ENCODE results near the gene OXNAD1.

The OXNAD1 gene

GRCh38 chr3:16295298-16295890 is 30.4 kb downstream of the OXNAD1 start:
- intact Hi-C loops (cut with DNase I; ENCODE audit: low total_unique reads) = no loop called here
- no peak for TF ChIP-seq CTCF (IDR thresholded peaks at IDR 0.05)
- H3K4me1 ChIP-seq = peaks cover 0 to 10% (median 0%) of the 10 kb centered on the region in 4 donors
- DNase-seq = no peak
- no peaks in the 10 kb centered on the region for H3K9me3 ChIP-seq
- H3K27me3 ChIP-seq = no peaks in the 10 kb centered on the region
- H3K27ac ChIP-seq = no peak overlapping the region
- H3K4me3 ChIP-seq = no peak overlapping the region
- peaks cover 0 to 21% (median 14%) of the 10 kb centered on the region in 3 donors for H3K36me3 ChIP-seq

- peaks cover 0 to 6% (median 0%) of the 10 kb centered on the region in 4 donors for H3K4me1 ChIP-seq
- DNase-seq = no peak
- no peak for TF ChIP-seq CTCF (IDR thresholded peaks at IDR 0.05)
- intact Hi-C loops (cut with DNase I; ENCODE audit: low total_unique reads) = no loop called here
- no peak overlapping the region for H3K4me3 ChIP-seq
- peaks cover 14 to 44% (median 19%) of the 10 kb centered on the region in 3 donors for H3K36me3 ChIP-seq
- H3K27ac ChIP-seq = no peak overlapping the region
- H3K9me3 ChIP-seq = no peaks in the 10 kb centered on the region
- no peaks in the 10 kb centered on the region for H3K27me3 ChIP-seq
Measured at GRCh38 chr3:16297997-16298885, 33.2 kb downstream of the OXNAD1 start.

- no peak for DNase-seq
- intact Hi-C loops (cut with DNase I; ENCODE audit: low total_unique reads) = no loop called here
- peaks cover 0 to 6% (median 0%) of the 10 kb centered on the region in 4 donors for H3K4me1 ChIP-seq
Measured at GRCh38 chr3:16298891-16299290, 33.9 kb downstream of the OXNAD1 start.

GRCh38 chr3:16299746-16300145 is 34.7 kb downstream of the OXNAD1 start:
- no peak overlapping the region for H3K27ac ChIP-seq
- intact Hi-C loops (cut with DNase I; ENCODE audit: low total_unique reads) = loop anchor here (5.0 kb wide), 1 partner anchor 563 kb away; no protein-coding TSS in a partner anchor
- H3K36me3 ChIP-seq = peaks cover 9 to 56% (median 21%) of the 10 kb centered on the region in 3 donors
- no peak for DNase-seq
- no peaks in the 10 kb centered on the region for H3K27me3 ChIP-seq
- TF ChIP-seq CTCF (IDR thresholded peaks at IDR 0.05) = no peak
- H3K4me1 ChIP-seq = peaks cover 0 to 6% (median 0%) of the 10 kb centered on the region in 4 donors
- no peak overlapping the region for H3K4me3 ChIP-seq
- H3K9me3 ChIP-seq = no peaks in the 10 kb centered on the region

More at GRCh38 chr3:16298891-16299290, 33.9 kb downstream of the OXNAD1 start:
- H3K9me3 ChIP-seq = no peaks in the 10 kb centered on the region
- H3K36me3 ChIP-seq = peaks cover 14 to 50% (median 21%) of the 10 kb centered on the region in 3 donors
- TF ChIP-seq CTCF (IDR thresholded peaks at IDR 0.05) = no peak
- no peak overlapping the region for H3K4me3 ChIP-seq
- H3K27ac ChIP-seq = no peak overlapping the region
- no peaks in the 10 kb centered on the region for H3K27me3 ChIP-seq

- no peak for DNase-seq
- TF ChIP-seq CTCF (IDR thresholded peaks at IDR 0.05) = no peak
- Histone ChIP-seq H3K36me3 (peaks cover 6 to 56% (median 21%) of the 10 kb centered on the region in 3 donors), H3K4me1 (peaks cover 0 to 6% (median 0%) of the 10 kb centered on the region in 4 donors), H3K27ac (no peak overlapping the region), H3K27me3 (no peaks in the 10 kb centered on the region), H3K9me3 (no peaks in the 10 kb centered on the region), H3K4me3 (no peak overlapping the region)
- intact Hi-C loops (cut with DNase I; ENCODE audit: low total_unique reads) = loop anchor here (5.0 kb wide), 1 partner anchor 562 kb away; no protein-coding TSS in a partner anchor
Measured at GRCh38 chr3:16300307-16300706, 35.3 kb downstream of the OXNAD1 start.

Data from tibial artery (tissue), 4 donors.